ENCODE results near the gene LYZ.

The LYZ gene

GRCh38 chr12:69329669-69330428 lies 18.3 kb upstream of the LYZ start:
- Histone ChIP-seq H3K4me3 (ENCODE audit: low read length) (no peak overlapping the region), H3K36me3 (ENCODE audit: control insufficient read depth, insufficient read depth, low read length, severe bottlenecking) (no peaks in the 10 kb centered on the region), H3K27me3 (replicated peaks; ENCODE audit: control insufficient read depth, insufficient read depth, low read length) (peaks cover 42% of the 10 kb centered on the region), H3K4me1 (ENCODE audit: control insufficient read depth, insufficient read depth, low read length) (peaks cover 12% of the 10 kb centered on the region), H3K9ac (ENCODE audit: low read length) (no peak overlapping the region), H3K9me3 (ENCODE audit: control insufficient read depth, low read length) (no peaks in the 10 kb centered on the region)
- no peak for DNase-seq (ENCODE audit: low read depth)

GRCh38 chr12:69330475-69331473 lies 17.4 kb upstream of the LYZ start:
- Histone ChIP-seq H3K9me3 (ENCODE audit: control insufficient read depth, low read length) (no peaks in the 10 kb centered on the region), H3K4me1 (ENCODE audit: control insufficient read depth, insufficient read depth, low read length) (peaks cover 12% of the 10 kb centered on the region), H3K36me3 (ENCODE audit: control insufficient read depth, insufficient read depth, low read length, severe bottlenecking) (no peaks in the 10 kb centered on the region), H3K4me3 (ENCODE audit: low read length) (peak overlapping the region; percentile 77), H3K27me3 (replicated peaks; ENCODE audit: control insufficient read depth, insufficient read depth, low read length) (peaks cover 41% of the 10 kb centered on the region), H3K9ac (ENCODE audit: low read length) (no peak overlapping the region)
- DNase-seq (ENCODE audit: low read depth) = peak; percentile 45

DNA sequence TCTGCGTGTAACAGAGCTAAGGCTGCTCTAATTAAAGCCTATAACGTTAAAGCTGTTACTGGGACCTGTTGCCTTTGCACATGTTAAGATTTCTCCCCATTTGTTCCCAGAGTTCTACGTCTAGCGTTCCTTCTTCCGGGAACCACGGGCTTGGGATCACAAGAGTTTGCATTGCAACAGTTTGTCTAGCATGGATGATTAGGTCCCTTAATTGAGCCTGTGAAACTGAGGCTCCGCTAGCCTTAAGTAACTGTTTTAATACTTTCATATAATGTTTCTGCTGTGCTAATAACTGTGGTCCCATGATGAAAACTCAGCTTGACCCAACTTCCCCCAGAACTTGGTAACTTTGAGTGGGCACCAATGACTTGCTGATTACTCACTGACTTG lies 16.7 kb upstream of the LYZ start:
- Histone ChIP-seq H3K27me3 (replicated peaks; ENCODE audit: control insufficient read depth, insufficient read depth, low read length) (peaks cover 36% of the 10 kb centered on the region), H3K4me3 (ENCODE audit: low read length) (peak overlapping the region; percentile 77), H3K36me3 (ENCODE audit: control insufficient read depth, insufficient read depth, low read length, severe bottlenecking) (no peaks in the 10 kb centered on the region), H3K9me3 (ENCODE audit: control insufficient read depth, low read length) (no peaks in the 10 kb centered on the region), H3K9ac (ENCODE audit: low read length) (no peak overlapping the region), H3K4me1 (ENCODE audit: control insufficient read depth, insufficient read depth, low read length) (peaks cover 12% of the 10 kb centered on the region)
- peak; percentile 11 for DNase-seq (ENCODE audit: low read depth)

DNA sequence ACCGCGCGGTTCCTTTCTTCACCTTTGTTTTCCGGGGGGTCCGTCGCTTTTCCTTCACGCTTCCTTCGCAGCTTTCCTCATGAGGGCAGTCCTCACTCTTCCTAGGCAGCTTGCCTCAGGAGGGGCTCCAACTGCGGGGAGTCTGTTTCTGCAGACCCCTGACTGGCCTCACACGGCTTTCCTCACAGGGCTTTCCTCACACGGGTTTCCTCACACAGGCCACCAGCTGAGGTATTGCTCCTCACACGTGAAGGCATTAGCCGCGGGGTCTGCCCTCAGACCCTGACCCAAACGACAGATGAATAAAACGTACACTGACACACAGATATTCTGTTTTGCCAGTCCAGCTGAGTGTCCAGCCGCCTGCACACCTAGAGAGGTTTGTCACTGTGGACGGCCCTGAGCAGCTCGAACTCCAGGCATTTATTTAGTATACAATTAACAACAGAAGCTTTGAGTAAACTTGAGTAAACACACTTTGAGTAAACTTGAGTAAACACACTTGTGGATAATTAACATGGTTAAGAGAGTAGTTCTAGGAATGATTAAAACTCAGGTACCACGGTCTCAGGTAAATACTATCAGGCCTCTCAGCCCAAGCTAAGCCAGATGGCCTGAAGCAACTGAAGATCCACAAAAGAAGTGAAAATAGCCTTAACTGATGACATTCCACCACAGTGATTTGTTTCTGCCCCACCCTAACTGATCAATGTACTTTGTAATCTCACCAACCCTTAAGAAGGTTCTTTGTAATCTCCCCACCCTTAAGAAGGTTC lies 16.1 kb upstream of the LYZ start:
- H3K4me3 ChIP-seq (ENCODE audit: low read length) = no peak overlapping the region

GRCh38 chr12:69332815-69333358 lies 15.3 kb upstream of the LYZ start:
- Histone ChIP-seq H3K4me3 (ENCODE audit: low read length) (no peak overlapping the region), H3K4me1 (ENCODE audit: control insufficient read depth, insufficient read depth, low read length) (peaks cover 19% of the 10 kb centered on the region), H3K9me3 (ENCODE audit: control insufficient read depth, low read length) (no peaks in the 10 kb centered on the region), H3K27me3 (replicated peaks; ENCODE audit: control insufficient read depth, insufficient read depth, low read length) (peaks cover 34% of the 10 kb centered on the region), H3K9ac (ENCODE audit: low read length) (no peak overlapping the region), H3K36me3 (ENCODE audit: control insufficient read depth, insufficient read depth, low read length, severe bottlenecking) (no peaks in the 10 kb centered on the region)
- no peak for DNase-seq (ENCODE audit: low read depth)

More for the DNA sequence above, 16.1 kb upstream of the LYZ start:
- peaks cover 34% of the 10 kb centered on the region for H3K27me3 ChIP-seq (replicated peaks; ENCODE audit: control insufficient read depth, insufficient read depth, low read length)
- H3K9ac ChIP-seq (ENCODE audit: low read length) = no peak overlapping the region
- no peak for DNase-seq (ENCODE audit: low read depth)
- peaks cover 12% of the 10 kb centered on the region for H3K4me1 ChIP-seq (ENCODE audit: control insufficient read depth, insufficient read depth, low read length)
- no peaks in the 10 kb centered on the region for H3K36me3 ChIP-seq (ENCODE audit: control insufficient read depth, insufficient read depth, low read length, severe bottlenecking)
- H3K9me3 ChIP-seq (ENCODE audit: control insufficient read depth, low read length) = no peaks in the 10 kb centered on the region

DNA sequence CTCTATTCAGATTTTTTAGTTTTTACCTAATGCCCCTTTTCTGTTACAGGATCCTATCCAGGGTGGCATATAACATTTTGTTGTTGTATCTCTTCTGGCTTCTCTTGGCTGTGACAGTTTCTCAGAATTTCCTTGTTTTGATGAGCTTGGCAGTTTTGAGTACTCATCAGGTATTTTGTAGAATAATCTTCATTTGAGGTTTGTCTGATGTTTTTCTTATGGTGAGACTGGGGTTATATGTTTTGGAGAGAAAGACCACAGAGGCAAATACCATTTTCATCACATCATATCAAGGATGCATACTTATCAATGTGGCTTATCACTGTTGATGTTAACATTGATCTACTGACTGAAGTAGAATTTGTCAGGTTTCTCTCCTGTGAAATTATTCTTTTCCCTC lies 14.0 kb upstream of the LYZ start:
- Histone ChIP-seq H3K27me3 (replicated peaks; ENCODE audit: control insufficient read depth, insufficient read depth, low read length) (peaks cover 27% of the 10 kb centered on the region), H3K4me1 (ENCODE audit: control insufficient read depth, insufficient read depth, low read length) (peaks cover 24% of the 10 kb centered on the region), H3K9me3 (ENCODE audit: control insufficient read depth, low read length) (no peaks in the 10 kb centered on the region)

GRCh38 chr12:69337311-69338090 lies 10.7 kb upstream of the LYZ start:
- H3K9ac ChIP-seq (ENCODE audit: low read length) = no peak overlapping the region
- no peak for DNase-seq (ENCODE audit: low read depth)
- H3K27me3 ChIP-seq (replicated peaks; ENCODE audit: control insufficient read depth, insufficient read depth, low read length) = peaks cover 5% of the 10 kb centered on the region
- H3K4me1 ChIP-seq (ENCODE audit: control insufficient read depth, insufficient read depth, low read length) = peaks cover 12% of the 10 kb centered on the region
- no peaks in the 10 kb centered on the region for H3K9me3 ChIP-seq (ENCODE audit: control insufficient read depth, low read length)
- H3K4me3 ChIP-seq (ENCODE audit: low read length) = no peak overlapping the region
- no peaks in the 10 kb centered on the region for H3K36me3 ChIP-seq (ENCODE audit: control insufficient read depth, insufficient read depth, low read length, severe bottlenecking)

More for the DNA sequence above, 14.0 kb upstream of the LYZ start:
- Histone ChIP-seq H3K9ac (ENCODE audit: low read length) (no peak overlapping the region), H3K36me3 (ENCODE audit: control insufficient read depth, insufficient read depth, low read length, severe bottlenecking) (no peaks in the 10 kb centered on the region), H3K4me3 (ENCODE audit: low read length) (no peak overlapping the region)
- no peak for DNase-seq (ENCODE audit: low read depth)

- Histone ChIP-seq H3K9me3 (ENCODE audit: control insufficient read depth, low read length) (no peaks in the 10 kb centered on the region), H3K4me3 (ENCODE audit: low read length) (no peak overlapping the region), H3K9ac (ENCODE audit: low read length) (no peak overlapping the region), H3K27me3 (replicated peaks; ENCODE audit: control insufficient read depth, insufficient read depth, low read length) (peaks cover 5% of the 10 kb centered on the region), H3K36me3 (ENCODE audit: control insufficient read depth, insufficient read depth, low read length, severe bottlenecking) (no peaks in the 10 kb centered on the region), H3K4me1 (ENCODE audit: control insufficient read depth, insufficient read depth, low read length) (peaks cover 17% of the 10 kb centered on the region)
- DNase-seq (ENCODE audit: low read depth) = peak; percentile 8
Measured at GRCh38 chr12:69338120-69338859, 9.9 kb upstream of the LYZ start.

- H3K9ac ChIP-seq (ENCODE audit: low read length) = no peak overlapping the region
- H3K36me3 ChIP-seq (ENCODE audit: control insufficient read depth, insufficient read depth, low read length, severe bottlenecking) = no peaks in the 10 kb centered on the region
- no peak overlapping the region for H3K4me3 ChIP-seq (ENCODE audit: low read length)
- H3K9me3 ChIP-seq (ENCODE audit: control insufficient read depth, low read length) = no peaks in the 10 kb centered on the region
- H3K4me1 ChIP-seq (ENCODE audit: control insufficient read depth, insufficient read depth, low read length) = peaks cover 23% of the 10 kb centered on the region
- no peak for DNase-seq (ENCODE audit: low read depth)
- H3K27me3 ChIP-seq (replicated peaks; ENCODE audit: control insufficient read depth, insufficient read depth, low read length) = peaks cover 5% of the 10 kb centered on the region
Measured at GRCh38 chr12:69338936-69339335, 9.2 kb upstream of the LYZ start.

GRCh38 chr12:69339999-69340398 lies 8.2 kb upstream of the LYZ start:
- Histone ChIP-seq H3K27me3 (replicated peaks; ENCODE audit: control insufficient read depth, insufficient read depth, low read length) (peaks cover 5% of the 10 kb centered on the region), H3K9me3 (ENCODE audit: control insufficient read depth, low read length) (no peaks in the 10 kb centered on the region), H3K9ac (ENCODE audit: low read length) (no peak overlapping the region), H3K4me3 (ENCODE audit: low read length) (no peak overlapping the region), H3K4me1 (ENCODE audit: control insufficient read depth, insufficient read depth, low read length) (peaks cover 23% of the 10 kb centered on the region), H3K36me3 (ENCODE audit: control insufficient read depth, insufficient read depth, low read length, severe bottlenecking) (no peaks in the 10 kb centered on the region)
- no peak for DNase-seq (ENCODE audit: low read depth)
